ENCODE data around the gene SAMD15.

GRCh38 chr14:77344377-77344996 is 32.7 kb upstream of the SAMD15 start:
- TF ChIP-seq CTCF (conservative IDR thresholded peaks at IDR 0.05; ENCODE audit: low read depth, low read length) (no peak), EZH2phosphoT487 (IDR thresholded peaks at IDR 0.05; ENCODE audit: borderline replicate concordance, low read length) (no peak), EZH2 (IDR thresholded peaks at IDR 0.05; ENCODE audit: low read length, unreplicated experiment) (no peak)
